GM18526 (cell line): ENCODE data around the gene ALDH1L1.

ENCODE experiments used
- POLR2A ChIP-seq: IDR thresholded peaks from 3 replicates; pipeline ENCODE4 v1.6.1; 2011; ENCODE audit not compliant: insufficient read length; ENCODE audit errors: extremely low read depth

The ALDH1L1 gene

GRCh38 chr3:126134219-126134975, 46.0 kb downstream of the ALDH1L1 start:
- TF ChIP-seq POLR2A = no peak

DNA sequence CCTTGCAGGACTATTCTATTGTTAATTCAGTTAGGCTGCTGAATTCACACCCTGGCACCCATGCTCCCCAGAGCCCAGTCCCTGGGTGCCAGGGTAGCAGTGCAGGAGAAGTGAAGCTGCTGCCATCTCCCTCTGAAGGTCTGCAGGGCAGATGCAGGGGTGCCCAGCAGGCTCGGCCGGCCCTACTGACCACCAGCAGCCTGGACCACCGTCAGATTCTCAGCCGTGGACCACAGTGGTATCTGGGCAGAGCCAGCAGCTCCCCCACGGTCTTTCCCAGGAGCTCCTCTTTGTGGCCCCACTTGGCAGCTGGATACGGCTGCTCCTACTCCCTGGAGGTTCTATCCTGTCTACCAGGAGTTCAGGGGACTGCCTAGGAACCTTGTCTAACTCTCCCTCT, 46.8 kb downstream of the ALDH1L1 start:
- TF ChIP-seq POLR2A = no peak

DNA sequence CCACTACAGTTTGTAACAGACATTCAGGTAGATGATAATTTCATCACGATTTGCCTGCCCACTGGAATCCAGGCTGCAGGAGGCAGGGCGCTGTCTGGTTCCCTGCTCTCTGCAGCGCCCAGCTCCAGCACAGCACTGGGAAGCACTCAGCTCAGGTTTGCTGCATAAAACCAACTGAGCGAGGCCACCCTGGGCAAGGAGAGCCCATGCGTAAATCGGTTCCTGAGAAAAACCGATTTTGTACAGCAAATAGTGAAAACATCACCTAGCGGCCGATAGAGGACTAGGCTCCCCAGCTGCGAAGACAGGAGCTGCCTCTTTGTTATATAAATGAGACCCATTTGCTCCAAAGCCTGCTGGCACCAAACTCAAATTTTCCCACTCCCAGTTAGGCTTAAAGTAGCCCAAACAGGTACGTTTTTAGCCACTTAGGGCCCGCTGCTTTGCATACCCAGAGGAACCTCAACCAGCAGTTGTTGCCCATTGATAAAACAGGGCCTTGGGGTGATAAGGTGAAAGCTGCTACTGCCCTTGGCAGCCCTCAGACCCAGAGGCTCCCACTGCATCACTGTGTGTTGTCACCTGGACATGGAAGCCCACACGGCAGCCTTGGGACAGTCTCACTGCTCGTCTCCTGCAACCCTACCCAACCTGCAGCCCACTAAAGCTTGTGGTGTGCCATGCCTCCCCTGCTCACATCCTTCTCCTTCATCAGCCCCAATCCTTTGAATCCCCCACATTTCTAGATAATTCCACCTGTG, 47.5 kb downstream of the ALDH1L1 start:
- TF ChIP-seq POLR2A = no peak

- TF ChIP-seq POLR2A = no peak
These were observed 48.3 kb downstream of the ALDH1L1 start for GRCh38 chr3:126131881-126132750.

DNA sequence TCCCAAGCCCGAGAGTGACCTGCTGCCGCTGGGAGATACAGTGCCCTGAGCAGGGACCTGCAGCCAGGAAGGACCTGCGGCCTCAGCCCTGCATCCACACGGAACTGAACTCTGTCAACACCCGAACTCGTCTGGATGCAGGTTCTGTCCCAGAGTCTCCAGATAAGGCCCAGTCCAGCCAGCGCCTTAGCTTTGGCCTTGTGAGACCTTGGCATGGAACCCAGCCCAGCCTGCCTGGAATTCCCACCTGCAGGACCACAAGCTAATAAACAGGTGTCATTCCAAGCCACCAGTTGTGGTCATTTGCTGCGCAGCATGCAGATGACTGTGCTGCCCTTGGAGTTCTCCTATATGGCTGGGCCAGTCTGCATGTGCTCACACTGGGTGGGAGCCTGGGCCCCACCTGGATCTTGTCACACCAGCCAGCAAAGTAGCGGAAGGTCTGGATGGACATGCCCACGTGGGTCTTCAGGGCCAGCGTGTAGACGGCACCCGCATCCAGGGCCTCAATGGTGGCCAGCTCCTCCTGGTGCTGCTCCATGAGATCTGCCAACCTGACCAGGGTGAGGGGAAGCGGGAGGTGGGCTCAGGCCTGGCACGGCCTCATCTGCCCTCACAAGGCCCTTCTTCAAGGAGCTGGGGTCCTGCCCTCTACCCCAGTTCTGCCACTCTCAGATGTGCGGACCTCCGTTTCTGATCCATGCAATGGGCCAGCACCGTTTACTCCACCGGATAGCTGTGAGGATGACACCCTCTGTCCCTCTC, 49.2 kb downstream of the ALDH1L1 start:
- TF ChIP-seq POLR2A = no peak

DNA sequence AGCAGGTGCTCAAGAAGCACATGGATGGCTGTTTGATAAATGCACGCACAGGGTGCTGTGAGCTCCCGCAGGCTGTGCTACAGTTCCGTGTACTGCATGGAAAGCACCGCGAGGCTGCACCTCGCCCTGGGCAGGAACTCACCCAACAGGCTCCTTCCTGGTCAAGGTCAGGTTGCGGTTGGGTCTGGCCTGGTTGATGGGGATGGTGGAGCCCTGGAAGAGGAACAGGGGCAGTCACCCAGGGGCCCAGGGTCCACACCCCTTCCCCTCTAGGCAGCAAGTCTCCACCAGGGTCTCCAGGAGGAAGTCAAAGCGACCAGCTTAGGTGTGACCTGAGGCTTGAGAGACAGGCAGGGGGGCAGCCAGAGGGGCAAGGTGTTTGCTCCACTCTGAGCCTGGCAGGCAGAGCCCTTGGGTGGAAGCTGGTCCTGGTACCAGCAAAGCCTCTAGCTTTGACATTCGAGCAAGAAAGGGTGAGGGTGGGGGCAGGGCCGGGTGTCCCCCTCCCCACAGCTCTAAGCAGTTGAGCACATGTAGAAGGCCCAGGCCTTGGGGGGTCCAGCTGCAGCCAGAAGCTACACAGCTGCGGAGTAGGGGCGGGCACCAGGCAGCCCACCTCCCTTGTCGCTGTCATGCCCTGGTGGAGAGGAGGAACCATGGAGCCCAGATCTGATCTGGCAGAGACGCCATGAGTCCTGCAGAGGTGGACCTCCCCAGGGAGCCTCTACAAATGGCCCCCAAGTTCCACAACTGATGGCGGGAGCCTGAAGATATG, 50.1 kb downstream of the ALDH1L1 start:
- TF ChIP-seq POLR2A = no peak

DNA sequence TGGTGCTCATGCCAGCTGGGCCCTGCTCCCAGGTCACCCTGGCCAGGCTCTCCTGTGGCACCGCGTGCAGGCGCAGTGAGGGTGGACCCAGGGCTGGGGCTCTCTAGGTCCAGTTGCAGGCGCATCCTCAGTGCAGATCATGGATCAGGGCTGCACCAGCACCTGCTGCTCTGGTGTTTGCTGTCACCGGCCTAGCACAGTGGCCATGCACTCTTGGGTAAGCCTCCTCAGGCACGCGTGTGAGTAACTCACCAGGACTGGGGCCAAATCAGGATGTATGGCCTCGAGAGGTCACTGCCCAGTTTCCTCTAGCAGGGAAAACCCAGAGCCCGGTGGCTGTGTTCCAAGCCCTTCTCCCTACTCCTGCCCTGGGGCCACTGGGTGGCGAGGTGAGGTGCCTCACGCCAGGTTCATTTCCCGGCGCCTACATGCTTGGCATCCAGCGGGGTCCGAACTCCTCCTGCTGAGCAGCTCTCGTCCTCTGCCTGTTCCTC, 50.9 kb downstream of the ALDH1L1 start:
- no peak for TF ChIP-seq POLR2A

DNA sequence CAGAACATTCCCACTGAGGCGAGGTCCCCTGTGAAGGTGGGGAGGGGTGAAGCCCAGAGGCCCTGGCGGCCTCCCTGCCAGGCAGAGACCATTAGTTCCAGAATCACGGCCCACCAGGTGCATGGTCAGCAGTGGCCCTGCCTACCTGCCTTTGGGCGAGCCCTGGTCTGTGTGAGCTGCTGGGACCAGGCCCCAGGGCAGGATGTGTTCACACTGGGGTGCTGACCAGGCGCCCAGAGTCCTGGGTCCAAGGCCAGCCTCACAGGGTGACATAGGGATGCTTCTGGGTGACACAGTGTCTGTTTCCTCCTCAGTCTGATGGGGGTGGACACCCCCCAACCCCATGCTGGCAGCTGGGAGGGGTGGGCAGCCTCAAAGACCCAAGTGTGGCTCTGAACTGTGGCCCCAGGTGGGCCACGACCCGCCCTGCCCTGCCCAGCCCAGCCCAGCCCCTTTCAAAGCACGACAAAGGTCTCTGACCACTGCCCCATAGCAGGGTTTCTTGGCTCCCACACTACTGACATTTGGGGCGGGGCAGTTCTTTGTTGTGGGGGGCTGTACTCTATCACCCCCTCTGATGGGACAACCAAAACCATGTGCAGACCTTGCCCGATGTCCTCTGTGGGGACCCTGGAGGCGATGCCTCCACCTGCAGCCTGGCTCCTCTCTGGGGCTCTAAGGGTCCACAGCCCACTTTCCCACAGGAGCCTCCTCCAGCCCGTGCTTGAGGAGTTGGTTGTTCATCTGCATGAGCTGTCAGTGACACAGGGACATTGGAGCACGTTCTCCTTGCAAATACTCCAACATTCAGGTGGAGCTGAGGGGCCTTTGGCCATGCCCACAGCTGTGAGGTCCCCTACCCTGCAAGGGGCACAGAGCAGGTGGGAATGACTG, 51.6 kb downstream of the ALDH1L1 start:
- no peak for TF ChIP-seq POLR2A

DNA sequence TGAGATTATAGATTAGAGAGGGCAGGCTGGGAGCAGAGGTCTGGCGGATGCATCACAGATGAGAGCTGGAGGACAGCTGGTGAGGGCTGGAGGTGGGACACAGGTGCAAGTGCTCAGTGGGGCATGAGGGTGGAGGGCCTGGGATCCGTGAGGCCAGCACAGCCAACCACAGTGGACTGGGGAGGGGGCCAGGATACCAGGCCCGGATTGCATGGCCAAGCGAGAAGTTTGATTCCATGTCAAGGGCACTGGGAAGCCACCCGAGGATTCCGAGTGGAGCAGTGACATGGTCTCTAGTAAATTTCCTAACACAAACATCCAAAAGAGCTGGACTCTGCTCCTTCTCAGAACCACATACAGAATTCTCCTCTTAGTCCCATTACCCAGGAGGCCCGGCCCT, 52.5 kb downstream of the ALDH1L1 start:
- TF ChIP-seq POLR2A = no peak

DNA sequence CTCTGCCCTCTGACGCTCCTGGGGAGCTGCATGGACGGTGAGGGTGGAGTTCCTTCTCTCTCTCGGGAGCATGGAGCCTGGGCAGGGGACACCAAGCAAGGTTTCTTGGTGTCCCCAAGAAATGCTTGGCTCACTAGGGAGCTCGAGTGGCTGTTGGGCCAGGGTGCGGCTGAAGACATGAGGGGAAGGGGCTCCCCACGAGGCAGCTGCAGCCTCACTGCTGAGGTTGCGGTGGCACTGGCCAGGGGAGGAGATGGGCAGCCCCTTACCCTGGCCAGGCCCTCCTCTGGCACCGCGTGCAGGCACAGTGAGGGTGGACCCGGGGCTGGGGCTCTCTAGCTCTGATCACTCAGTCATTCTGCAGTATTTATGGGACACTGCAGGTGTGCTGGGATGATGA, 52.9 kb downstream of the ALDH1L1 start:
- TF ChIP-seq POLR2A = no peak

GRCh38 chr3:126126811-126127431, 53.5 kb downstream of the ALDH1L1 start:
- TF ChIP-seq POLR2A = no peak

DNA sequence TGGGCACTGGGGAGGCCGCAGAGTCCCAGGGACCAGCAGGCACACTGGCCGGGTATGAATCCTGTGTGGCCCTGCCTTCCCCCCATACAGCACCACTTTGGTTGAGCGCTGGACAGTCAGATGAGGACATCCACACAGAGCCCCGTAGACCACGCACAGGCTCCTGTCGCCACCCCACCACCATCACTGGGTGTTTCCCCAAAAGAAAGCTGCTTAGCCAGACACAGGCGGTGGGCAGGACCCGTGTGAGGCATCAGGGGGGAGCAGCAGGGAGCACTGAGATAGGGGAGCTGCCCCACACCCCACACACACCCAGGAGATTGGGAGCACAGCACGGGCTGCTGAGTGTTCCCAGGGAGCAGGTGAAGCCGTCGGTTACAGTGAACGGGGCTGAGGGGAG, 54.1 kb downstream of the ALDH1L1 start:
- TF ChIP-seq POLR2A = no peak
